Activated CD4-positive, alpha-beta memory T cell treated with anti-CD3 and anti-CD28 coated beads for 36 hours (primary cell): Measurements from ENCODE around the gene STH. TPM values are rescaled to one million over a fixed set of nuclear protein-coding genes. Genes with fewer than 3 reads are reported as not detected.

ENCODE experiments used
- CTCF ChIA-PET: fragments of 350-600 bp; sonication (Branson Sonifier 250); formaldehyde crosslinking; loops from one replicate; lab custom pipeline; 2021; ENCODE audit warnings: antibody characterized with exemption, inconsistent platforms; lab: Charles Lee
- POLR2A ChIA-PET: fragments of 350-600 bp; sonication (Branson Sonifier 250); formaldehyde crosslinking; loops from one replicate; lab custom pipeline; 2021; ENCODE audit warnings: antibody characterized with exemption; lab: Charles Lee
- DNase-seq: peaks from one replicate; pipeline ENCODE4 v3.0.0-alpha.2; 2020
- H3K27ac Mint-ChIP-seq: one replicate; pipeline ENCODE4 v1.8.0; 2021; ENCODE audit warnings: mixed read lengths
- H3K27me3 Mint-ChIP-seq: one replicate; pipeline ENCODE4 v1.8.0; 2021; ENCODE audit warnings: mixed read lengths
- H3K36me3 Mint-ChIP-seq: one replicate; pipeline ENCODE4 v1.8.0; 2021; ENCODE audit warnings: mixed read lengths
- H3K4me1 Mint-ChIP-seq: one replicate; pipeline ENCODE4 v1.8.0; 2021; ENCODE audit warnings: low read depth, mixed read lengths
- H3K4me3 Mint-ChIP-seq: one replicate; pipeline ENCODE4 v1.8.0; 2021; ENCODE audit warnings: mild to moderate bottlenecking, mixed read lengths
- H3K9me3 Mint-ChIP-seq: one replicate; pipeline ENCODE4 v1.8.0; 2021; ENCODE audit warnings: mixed read lengths
- intact Hi-C: fragments of 100-400 bp; cut with micrococcal nuclease; formaldehyde crosslinking; loops from one replicate; pipeline ENCODE4 v1.15.1; 2023
- total RNA-seq, 2 experiments: library from RNA; stranded (reverse); gene quantifications; one replicate each; pipeline ENCODE4 v1.2.3, GENCODE V29; 2021

Gene STH
- total RNA-seq, 2 experiments from 2014 or later: not detected

- H3K4me1 Mint-ChIP-seq: peaks cover 18% of the 10 kb centered on the region
- intact Hi-C loops: no loop called here
- H3K27me3 Mint-ChIP-seq: no peaks in the 10 kb centered on the region
- DNase-seq: no peak
- peaks cover 26% of the 10 kb centered on the region for H3K36me3 Mint-ChIP-seq
- no peaks in the 10 kb centered on the region for H3K9me3 Mint-ChIP-seq
- POLR2A ChIA-PET: interaction anchor here (0.6 kb wide), 1 partner anchor 50 kb away, joined by 5 read pairs; no protein-coding TSS in a partner anchor
- CTCF ChIA-PET: interaction anchor here (0.5 to 5.0 kb wide), 38 partner anchors 9 to 470 kb away, joined by 3 to 70 read pairs (median 5); partner anchors contain the start of gene KANSL1
- H3K4me3 Mint-ChIP-seq: no peak overlapping the region
- H3K27ac Mint-ChIP-seq: no peak overlapping the region
Observed at GRCh38 chr17:46044989-46045388, 45.9 kb downstream of the STH start.

GRCh38 chr17:46045639-46046038 lies 46.6 kb downstream of the STH start:
- intact Hi-C loops: no loop called here
- DNase-seq: no peak
- POLR2A ChIA-PET: no interaction called here
- Mint-ChIP-seq H3K4me3 (no peak overlapping the region), H3K36me3 (peaks cover 33% of the 10 kb centered on the region), H3K27ac (no peak overlapping the region), H3K27me3 (no peaks in the 10 kb centered on the region), H3K9me3 (no peaks in the 10 kb centered on the region), H3K4me1 (peaks cover 21% of the 10 kb centered on the region)
- CTCF ChIA-PET: interaction anchor here (0.7 to 5.0 kb wide), 8 partner anchors 12 to 168 kb away, joined by 3 to 70 read pairs (median 22); partner anchors contain the start of gene KANSL1

- Mint-ChIP-seq H3K36me3 (peaks cover 42% of the 10 kb centered on the region), H3K9me3 (no peaks in the 10 kb centered on the region), H3K27me3 (no peaks in the 10 kb centered on the region), H3K27ac (no peak overlapping the region), H3K4me1 (peaks cover 34% of the 10 kb centered on the region), H3K4me3 (no peak overlapping the region)
- POLR2A ChIA-PET: no interaction called here
- intact Hi-C loops: no loop called here
- CTCF ChIA-PET: interaction anchor here (1.4 to 5.0 kb wide), 2 partner anchors 139 to 166 kb away, joined by 7 to 55 read pairs; no protein-coding TSS in a partner anchor
- DNase-seq: no peak
Observed at GRCh38 chr17:46046957-46047356, 47.9 kb downstream of the STH start.

DNA sequence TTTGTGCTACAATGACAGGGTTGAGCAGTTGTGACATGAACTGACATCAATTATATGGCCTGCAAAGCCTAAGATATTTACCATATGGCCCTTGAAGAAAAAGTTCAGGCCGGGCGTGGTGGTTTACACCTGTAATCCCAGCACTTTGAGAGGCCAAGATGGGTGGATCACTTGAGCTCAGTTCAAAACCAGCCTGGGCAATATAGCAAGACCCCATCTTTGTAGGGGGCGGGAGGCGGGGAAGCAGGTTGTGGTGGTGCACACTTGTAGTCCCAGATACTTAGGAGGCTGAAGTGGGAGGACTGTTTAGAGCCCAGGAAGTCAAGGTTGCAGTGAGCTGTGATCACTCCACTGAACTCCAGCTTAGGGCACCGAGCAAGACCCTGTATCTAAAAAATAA lies 48.3 kb downstream of the STH start:
- ChIA-PET POLR2A (no interaction called here), CTCF (interaction anchor here (1.4 kb wide), 1 partner anchor 165 kb away, joined by 7 read pairs; no protein-coding TSS in a partner anchor)
- Mint-ChIP-seq H3K4me1 (peaks cover 39% of the 10 kb centered on the region), H3K27ac (no peak overlapping the region), H3K36me3 (peaks cover 46% of the 10 kb centered on the region), H3K4me3 (no peak overlapping the region), H3K9me3 (peaks cover 4% of the 10 kb centered on the region), H3K27me3 (no peaks in the 10 kb centered on the region)
- intact Hi-C loops: no loop called here
- no peak for DNase-seq

DNA sequence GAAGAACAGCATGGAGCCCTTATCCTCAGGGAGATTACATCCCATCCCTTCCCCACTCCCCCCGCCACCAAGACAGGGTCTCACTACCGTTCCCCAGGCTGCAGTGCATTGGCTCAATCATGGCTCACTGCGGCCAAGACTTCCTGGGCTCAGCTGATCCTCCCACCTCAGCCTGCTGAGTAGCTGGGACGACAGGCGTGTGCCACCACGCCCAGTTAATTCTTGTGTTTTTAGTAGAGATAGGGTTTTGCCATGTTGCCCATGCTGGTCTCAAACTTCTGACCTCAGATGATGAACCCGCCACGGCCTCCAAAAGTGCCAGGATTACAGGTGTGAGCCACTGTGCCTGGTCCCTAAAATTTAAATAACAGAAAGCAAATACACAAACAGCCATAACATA lies 48.8 kb downstream of the STH start:
- DNase-seq: no peak
- ChIA-PET POLR2A (no interaction called here), CTCF (interaction anchor here (1.4 kb wide), 1 partner anchor 165 kb away, joined by 7 read pairs; no protein-coding TSS in a partner anchor)
- Mint-ChIP-seq H3K36me3 (peaks cover 47% of the 10 kb centered on the region), H3K27ac (no peak overlapping the region), H3K4me3 (no peak overlapping the region), H3K9me3 (peaks cover 4% of the 10 kb centered on the region), H3K4me1 (peaks cover 40% of the 10 kb centered on the region), H3K27me3 (no peaks in the 10 kb centered on the region)
- intact Hi-C loops: no loop called here

Other genes starting within 250 kb of the STH start
- gene CRHR1, start 214.9 kb upstream of the STH start, total RNA-seq: not detected
- not detected for gene SPPL2C, start 154.4 kb upstream of the STH start, total RNA-seq
- 1 to 10 TPM; 1.5 to 1.8 TPM for gene MAPT, start 104.7 kb upstream of the STH start, total RNA-seq
- gene KANSL1, start 194.2 kb downstream of the STH start, total RNA-seq: 10 to 100 TPM; 57.3 to 63.8 TPM